ENCODE results near the gene RORC.

Gene RORC

DNA sequence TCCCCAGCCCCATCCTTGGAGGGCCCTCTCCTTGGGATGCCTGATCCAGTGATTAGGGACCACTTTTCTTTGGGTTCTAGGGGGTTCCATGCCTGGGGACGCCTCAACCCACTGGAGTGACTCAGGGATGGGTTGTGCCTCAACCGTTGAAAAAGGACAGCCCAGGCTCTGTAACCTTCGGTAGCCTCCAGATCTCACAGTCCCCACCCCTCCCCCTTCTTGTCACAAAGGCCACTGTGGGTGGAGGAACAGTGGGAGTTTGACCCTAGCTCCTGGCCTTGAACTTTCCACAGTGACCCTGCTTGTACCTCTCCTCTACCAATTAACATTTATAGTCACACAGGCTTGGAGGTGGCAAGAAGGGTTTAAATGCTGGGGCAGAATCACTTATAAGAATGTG, 2.6 kb upstream of the RORC start:
- TF ChIP-seq EZH2 (optimal IDR thresholded peaks at IDR 0.05; ENCODE audit: low read depth, low read length) (no peak), EZH2phosphoT487 (IDR thresholded peaks at IDR 0.05; ENCODE audit: low read length) (no peak)
- TF ChIP-seq, protein P1, sequence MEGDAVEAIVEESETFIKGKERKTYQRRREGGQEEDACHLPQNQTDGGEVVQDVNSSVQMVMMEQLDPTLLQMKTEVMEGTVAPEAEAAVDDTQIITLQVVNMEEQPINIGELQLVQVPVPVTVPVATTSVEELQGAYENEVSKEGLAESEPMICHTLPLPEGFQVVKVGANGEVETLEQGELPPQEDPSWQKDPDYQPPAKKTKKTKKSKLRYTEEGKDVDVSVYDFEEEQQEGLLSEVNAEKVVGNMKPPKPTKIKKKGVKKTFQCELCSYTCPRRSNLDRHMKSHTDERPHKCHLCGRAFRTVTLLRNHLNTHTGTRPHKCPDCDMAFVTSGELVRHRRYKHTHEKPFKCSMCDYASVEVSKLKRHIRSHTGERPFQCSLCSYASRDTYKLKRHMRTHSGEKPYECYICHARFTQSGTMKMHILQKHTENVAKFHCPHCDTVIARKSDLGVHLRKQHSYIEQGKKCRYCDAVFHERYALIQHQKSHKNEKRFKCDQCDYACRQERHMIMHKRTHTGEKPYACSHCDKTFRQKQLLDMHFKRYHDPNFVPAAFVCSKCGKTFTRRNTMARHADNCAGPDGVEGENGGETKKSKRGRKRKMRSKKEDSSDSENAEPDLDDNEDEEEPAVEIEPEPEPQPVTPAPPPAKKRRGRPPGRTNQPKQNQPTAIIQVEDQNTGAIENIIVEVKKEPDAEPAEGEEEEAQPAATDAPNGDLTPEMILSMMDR (IDR thresholded peaks at IDR 0.05; ENCODE audit: low read length) = no peak
- Histone ChIP-seq H3K27ac (ENCODE audit: low read length) (no peak overlapping the region), H3F3A (ENCODE audit: insufficient read depth, low read length) (peaks cover 15% of the 10 kb centered on the region), H3K9me2 (replicated peaks; ENCODE audit: insufficient read depth, low read length) (no peaks in the 10 kb centered on the region), H3K4me2 (ENCODE audit: low read depth, low read length) (no peak overlapping the region), H3K4me3 (ENCODE audit: low read length) (no peak overlapping the region), H3K9ac (ENCODE audit: low read length) (no peak overlapping the region), H3K9me3 (replicated peaks; ENCODE audit: insufficient read depth, low read length) (no peaks in the 10 kb centered on the region), H3K79me2 (ENCODE audit: low read length) (no peaks in the 10 kb centered on the region), H2AFZ (ENCODE audit: low read length) (0 out of 2 replicates have a peak overlapping the region, but pooled peaks have one; percentile 12), H3K27me3 (replicated peaks; ENCODE audit: insufficient read depth, low read length) (no peaks in the 10 kb centered on the region), H3K36me3 (replicated peaks; ENCODE audit: insufficient read depth, low read length) (no peaks in the 10 kb centered on the region), H4K20me1 (ENCODE audit: insufficient read depth, low read length) (no peaks in the 10 kb centered on the region), H3K4me1 (ENCODE audit: low read length) (peaks cover 55% of the 10 kb centered on the region)
- DNase-seq = no peak

DNA sequence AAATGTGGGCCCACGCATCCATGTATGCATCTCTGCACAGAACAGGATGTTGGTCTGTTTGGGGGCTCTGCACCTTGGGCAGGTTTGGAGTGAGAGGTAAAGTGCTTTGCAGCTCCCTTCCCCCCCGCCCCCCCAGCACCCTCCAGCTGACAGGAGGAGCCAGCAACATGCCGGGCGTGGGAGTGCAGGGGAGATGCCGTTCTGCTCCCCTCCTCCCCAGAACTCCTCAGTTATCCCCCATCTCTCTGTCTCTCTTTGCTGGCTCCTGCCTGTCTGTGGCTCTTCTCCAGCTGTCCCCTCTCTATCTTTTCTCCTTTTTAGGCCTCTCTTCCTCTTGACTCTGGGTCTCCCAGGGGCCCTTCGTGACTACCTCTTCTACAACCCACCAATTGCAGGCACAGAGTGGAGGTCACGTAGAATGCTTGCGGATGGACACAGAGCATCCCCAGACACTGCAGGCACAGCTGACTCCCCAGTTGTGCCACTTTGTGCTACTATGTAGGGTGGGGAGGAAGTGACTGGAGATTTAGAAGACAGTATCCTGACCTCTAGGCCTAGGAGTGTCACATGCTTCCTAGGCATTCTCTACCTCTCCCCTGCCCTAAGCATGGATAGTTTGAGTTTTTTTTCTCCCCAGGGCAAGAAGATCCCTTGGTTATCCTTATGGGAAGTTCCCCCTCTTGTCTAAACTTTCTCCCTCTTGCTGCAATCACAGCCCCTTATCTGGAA, 1.7 kb upstream of the RORC start:
- Histone ChIP-seq H4K20me1 (ENCODE audit: insufficient read depth, low read length) (no peaks in the 10 kb centered on the region), H3K4me3 (ENCODE audit: low read length) (no peak overlapping the region), H3K27ac (ENCODE audit: low read length) (no peak overlapping the region), H3K4me1 (ENCODE audit: low read length) (peaks cover 54% of the 10 kb centered on the region), H3K79me2 (ENCODE audit: low read length) (no peaks in the 10 kb centered on the region), H3K4me2 (ENCODE audit: low read depth, low read length) (no peak overlapping the region), H3K9ac (ENCODE audit: low read length) (no peak overlapping the region), H3K9me2 (replicated peaks; ENCODE audit: insufficient read depth, low read length) (no peaks in the 10 kb centered on the region), H3F3A (ENCODE audit: insufficient read depth, low read length) (peaks cover 12% of the 10 kb centered on the region), H3K9me3 (replicated peaks; ENCODE audit: insufficient read depth, low read length) (no peaks in the 10 kb centered on the region), H2AFZ (ENCODE audit: low read length) (no peak overlapping the region), H3K27me3 (replicated peaks; ENCODE audit: insufficient read depth, low read length) (no peaks in the 10 kb centered on the region), H3K36me3 (replicated peaks; ENCODE audit: insufficient read depth, low read length) (no peaks in the 10 kb centered on the region)
- no peak for DNase-seq
- TF ChIP-seq, protein P1 (IDR thresholded peaks at IDR 0.05; ENCODE audit: low read length) = no peak
- TF ChIP-seq EZH2 (optimal IDR thresholded peaks at IDR 0.05; ENCODE audit: low read depth, low read length) (no peak), EZH2phosphoT487 (IDR thresholded peaks at IDR 0.05; ENCODE audit: low read length) (no peak)

DNA sequence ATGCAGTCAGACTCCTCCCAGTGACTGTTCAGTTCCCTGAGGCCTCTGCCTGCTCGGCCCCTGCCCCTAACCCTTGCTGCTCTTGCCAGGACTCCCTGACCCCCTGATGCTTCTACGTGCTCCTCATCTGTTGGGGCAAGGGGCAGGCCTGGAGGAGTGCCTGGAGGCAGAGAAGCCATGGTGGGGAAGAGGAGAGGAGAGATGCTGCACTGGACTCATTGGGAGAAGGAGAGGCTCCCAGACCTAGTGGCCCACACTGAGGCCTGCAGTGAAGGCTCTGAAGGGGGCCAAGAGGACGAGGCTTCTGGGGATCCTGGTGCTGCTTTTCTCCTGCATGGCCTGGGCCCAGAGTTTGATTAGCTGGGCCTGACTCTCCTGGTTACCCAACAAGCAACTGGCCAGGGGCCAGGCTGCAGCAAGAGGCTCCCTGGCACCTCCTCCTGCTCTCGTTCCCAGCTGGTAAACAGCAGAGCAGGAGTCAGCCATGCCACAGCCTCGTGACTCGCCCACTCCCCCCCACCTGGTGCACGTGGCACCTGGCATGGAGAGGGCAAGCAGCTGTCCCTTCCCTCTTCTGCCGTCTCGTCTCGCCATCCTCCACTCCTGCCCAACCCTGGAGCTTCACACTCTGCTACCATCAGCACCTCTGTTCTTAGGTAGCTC, 847 bp upstream of the RORC start:
- Histone ChIP-seq H3F3A (ENCODE audit: insufficient read depth, low read length) (peaks cover 7% of the 10 kb centered on the region), H3K4me2 (ENCODE audit: low read depth, low read length) (no peak overlapping the region), H4K20me1 (ENCODE audit: insufficient read depth, low read length) (no peaks in the 10 kb centered on the region), H3K79me2 (ENCODE audit: low read length) (no peaks in the 10 kb centered on the region), H3K9me2 (replicated peaks; ENCODE audit: insufficient read depth, low read length) (no peaks in the 10 kb centered on the region), H3K4me1 (ENCODE audit: low read length) (peaks cover 50% of the 10 kb centered on the region), H2AFZ (ENCODE audit: low read length) (no peak overlapping the region), H3K36me3 (replicated peaks; ENCODE audit: insufficient read depth, low read length) (no peaks in the 10 kb centered on the region), H3K27ac (ENCODE audit: low read length) (no peak overlapping the region), H3K9ac (ENCODE audit: low read length) (no peak overlapping the region), H3K27me3 (replicated peaks; ENCODE audit: insufficient read depth, low read length) (no peaks in the 10 kb centered on the region), H3K4me3 (ENCODE audit: low read length) (no peak overlapping the region), H3K9me3 (replicated peaks; ENCODE audit: insufficient read depth, low read length) (no peaks in the 10 kb centered on the region)
- TF ChIP-seq, protein P1 (IDR thresholded peaks at IDR 0.05; ENCODE audit: low read length) = no peak
- no peak for TF ChIP-seq EZH2phosphoT487 (IDR thresholded peaks at IDR 0.05; ENCODE audit: low read length)
- TF ChIP-seq EZH2 (optimal IDR thresholded peaks at IDR 0.05; ENCODE audit: low read depth, low read length) = no peak
- DNase-seq = no peak

Measured in MM.1S (cell line).